Mesendoderm (in vitro differentiated cells): Measurements from ENCODE around the gene PDE4D.

Experiments
- DNase-seq: peaks from one replicate; pipeline ENCODE4 v3.0.0; 2013
- H2AK5ac ChIP-seq: 2 replicates; pipeline ENCODE4 v1.6.1; 2013; ENCODE audit warnings: low read length, inconsistent platforms
- H2BK120ac ChIP-seq: 2 replicates; pipeline ENCODE4 v1.6.1; 2013; ENCODE audit warnings: low read depth, mild to moderate bottlenecking, low read length, moderate library complexity, mixed read lengths
- H2BK15ac ChIP-seq: replicated peaks from 2 replicates; pipeline ENCODE4 v1.6.1; 2013; ENCODE audit warnings: low read depth, mild to moderate bottlenecking, moderate library complexity
- H2BK5ac ChIP-seq: 2 replicates; pipeline ENCODE4 v1.6.1; 2013; ENCODE audit warnings: low read length, inconsistent platforms
- H3K18ac ChIP-seq: 2 replicates; pipeline ENCODE4 v1.6.1; 2013; ENCODE audit warnings: mild to moderate bottlenecking, low read length, mixed read lengths
- H3K23ac ChIP-seq: one replicate; pipeline ENCODE4 v1.6.1; 2013; ENCODE audit warnings: low read length
- H3K27ac ChIP-seq: 2 replicates; pipeline ENCODE4 v1.5.1; 2013; ENCODE audit warnings: low read depth, mild to moderate bottlenecking, inconsistent platforms, low read length, moderate library complexity
- H3K27me3 ChIP-seq: 2 replicates; pipeline ENCODE4 v1.6.1; 2013; ENCODE audit warnings: low read length, control low read depth, mild to moderate bottlenecking, inconsistent platforms; ENCODE audit not compliant: insufficient read depth, poor library complexity
- H3K36me3 ChIP-seq: 2 replicates; pipeline ENCODE4 v1.6.1; 2013; ENCODE audit warnings: low read length, inconsistent platforms; ENCODE audit not compliant: control insufficient read depth, insufficient read depth
- H3K4ac ChIP-seq: one replicate; pipeline ENCODE4 v1.6.1; 2013; ENCODE audit warnings: low read depth, mild to moderate bottlenecking, low read length, moderate library complexity
- H3K4me1 ChIP-seq: 2 replicates; pipeline ENCODE4 v1.6.1; 2013; ENCODE audit warnings: low read depth, low read length, inconsistent platforms; ENCODE audit not compliant: control insufficient read depth
- H3K4me2 ChIP-seq: 2 replicates; pipeline ENCODE4 v1.6.1; 2013; ENCODE audit warnings: low read length
- H3K4me3 ChIP-seq: 2 replicates; pipeline ENCODE4 v1.5.1; 2013; ENCODE audit warnings: mild to moderate bottlenecking, low read length
- H3K56ac ChIP-seq: one replicate; pipeline ENCODE4 v1.6.1; 2013; ENCODE audit warnings: low read length
- H3K79me1 ChIP-seq: 2 replicates; pipeline ENCODE4 v1.6.1; 2013; ENCODE audit warnings: low read length, inconsistent platforms
- H3K79me2 ChIP-seq: 2 replicates; pipeline ENCODE4 v1.6.1; 2013; ENCODE audit warnings: mild to moderate bottlenecking, low read length; ENCODE audit not compliant: control insufficient read depth, insufficient read depth
- H3K9ac ChIP-seq: 2 replicates; pipeline ENCODE4 v1.6.1; 2013; ENCODE audit warnings: low read length, inconsistent platforms
- H4K5ac ChIP-seq: one replicate; pipeline ENCODE4 v1.6.1; 2013; ENCODE audit warnings: low read length
- H4K8ac ChIP-seq: one replicate; pipeline ENCODE4 v1.6.1; 2013; ENCODE audit warnings: low read depth, mild to moderate bottlenecking, control low read depth, low read length, moderate library complexity
- WGBS: extraction: QIAGEN DNeasy Blood & Tissue Kit; methylation state at CpG from one replicate; pipeline ENCODE4 v1.1.7; 2013; ENCODE audit warnings: low lambda C conversion rate, missing lambda C conversion rate; ENCODE audit not compliant: insufficient coverage; ENCODE audit errors: extremely low coverage; 5-methylcytosine and 5-hydroxymethylcytosine counted together

PDE4D gene

GRCh38 chr5:59035681-59036080, 857.8 kb downstream of the PDE4D start:
- Histone ChIP-seq H3K36me3 (no peaks in the 10 kb centered on the region), H3K27me3 (no peaks in the 10 kb centered on the region), H2BK15ac (no peak overlapping the region), H3K4me3 (no peak overlapping the region), H3K4me1 (no peaks in the 10 kb centered on the region), H3K18ac (no peak overlapping the region), H3K23ac (no peak overlapping the region), H3K27ac (no peak overlapping the region), H3K4me2 (no peak overlapping the region), H3K79me2 (peaks cover 2% of the 10 kb centered on the region), H2BK5ac (no peak overlapping the region), H2AK5ac (no peak overlapping the region), H3K4ac (no peak overlapping the region), H3K56ac (no peak overlapping the region), H3K9ac (no peak overlapping the region), H4K8ac (no peak overlapping the region), H4K5ac (no peak overlapping the region), H2BK120ac (no peak overlapping the region), H3K79me1 (no peaks in the 10 kb centered on the region)
- no peak for DNase-seq

GRCh38 chr5:59034498-59035186, 858.9 kb downstream of the PDE4D start:
- no peak overlapping the region for H3K56ac ChIP-seq
- H3K4me2 ChIP-seq = no peak overlapping the region
- H3K4ac ChIP-seq = no peak overlapping the region
- H3K23ac ChIP-seq = no peak overlapping the region
- no peak overlapping the region for H3K4me3 ChIP-seq
- no peak overlapping the region for H2BK5ac ChIP-seq
- no peak overlapping the region for H4K5ac ChIP-seq
- H2BK120ac ChIP-seq = no peak overlapping the region
- H3K79me1 ChIP-seq = no peaks in the 10 kb centered on the region
- H3K18ac ChIP-seq = no peak overlapping the region
- H2BK15ac ChIP-seq = no peak overlapping the region
- no peak overlapping the region for H3K27ac ChIP-seq
- DNase-seq = peak; percentile 56
- H3K27me3 ChIP-seq = no peaks in the 10 kb centered on the region
- H3K36me3 ChIP-seq = no peaks in the 10 kb centered on the region
- H3K9ac ChIP-seq = no peak overlapping the region
- no peak overlapping the region for H4K8ac ChIP-seq
- H3K4me1 ChIP-seq = no peaks in the 10 kb centered on the region
- H2AK5ac ChIP-seq = no peak overlapping the region
- H3K79me2 ChIP-seq = peaks cover 2% of the 10 kb centered on the region
- WGBS = no CpG with 5 or more reads among the region's 3 CpGs

- Histone ChIP-seq H4K5ac (no peak overlapping the region), H3K79me1 (no peaks in the 10 kb centered on the region), H3K9ac (no peak overlapping the region), H3K18ac (no peak overlapping the region), H2BK120ac (no peak overlapping the region), H3K36me3 (no peaks in the 10 kb centered on the region), H4K8ac (no peak overlapping the region), H3K56ac (no peak overlapping the region), H3K4ac (no peak overlapping the region), H3K4me2 (no peak overlapping the region), H2BK5ac (no peak overlapping the region), H3K23ac (no peak overlapping the region), H2BK15ac (no peak overlapping the region), H3K4me1 (no peaks in the 10 kb centered on the region), H3K27me3 (no peaks in the 10 kb centered on the region), H3K79me2 (peaks cover 2% of the 10 kb centered on the region), H3K27ac (no peak overlapping the region), H2AK5ac (no peak overlapping the region), H3K4me3 (no peak overlapping the region)
- no peak for DNase-seq
- WGBS = no CpG with 5 or more reads among the region's 6 CpGs
Measured at GRCh38 chr5:59027145-59027907, 866.2 kb downstream of the PDE4D start.

- DNase-seq = no peak
- no peak overlapping the region for H3K27ac ChIP-seq
- WGBS = no CpG with 5 or more reads among the region's 1 CpG
Measured at GRCh38 chr5:59025734-59026133, 867.8 kb downstream of the PDE4D start.

DNA sequence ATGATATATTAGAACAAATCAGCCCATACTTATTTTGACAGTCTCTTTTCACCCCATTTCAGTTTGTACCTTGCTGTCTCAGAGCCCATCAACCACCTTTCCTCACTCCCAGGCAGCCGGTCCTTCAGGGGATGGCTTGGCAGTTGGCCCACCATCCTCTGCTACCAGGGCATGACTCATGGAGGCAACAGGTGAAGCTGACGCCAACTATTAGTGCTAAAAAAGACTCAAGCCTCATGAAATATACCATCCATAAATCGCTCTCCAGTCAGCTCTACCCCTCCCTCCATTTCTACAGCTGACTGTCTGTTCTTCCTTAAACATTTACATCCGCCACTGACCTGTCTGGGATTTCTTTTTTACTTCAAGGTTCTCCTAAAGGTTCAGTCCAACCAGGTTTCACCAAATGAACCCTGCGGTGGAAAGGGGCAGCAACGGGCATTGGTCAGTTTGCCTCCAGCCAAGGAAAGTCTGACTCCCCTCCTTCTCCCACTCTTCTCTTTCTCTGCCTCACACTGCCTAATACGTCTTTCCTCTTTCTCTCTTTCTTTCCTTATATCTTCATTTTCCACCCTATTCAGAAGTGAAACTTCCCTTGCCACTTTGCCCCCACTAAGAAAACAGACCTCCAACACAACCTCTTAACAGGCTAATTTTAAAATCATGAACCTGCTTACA, 871.5 kb downstream of the PDE4D start:
- 100% methylated on average over 1 of the region's 7 CpGs for WGBS
- H2BK5ac ChIP-seq = no peak overlapping the region
- no peak overlapping the region for H3K4ac ChIP-seq
- H3K18ac ChIP-seq = no peak overlapping the region
- no peaks in the 10 kb centered on the region for H3K36me3 ChIP-seq
- H3K9ac ChIP-seq = no peak overlapping the region
- H3K4me2 ChIP-seq = no peak overlapping the region
- no peak for DNase-seq
- no peaks in the 10 kb centered on the region for H3K27me3 ChIP-seq
- H3K56ac ChIP-seq = no peak overlapping the region
- H4K5ac ChIP-seq = no peak overlapping the region
- no peak overlapping the region for H2BK120ac ChIP-seq
- no peak overlapping the region for H2AK5ac ChIP-seq
- no peak overlapping the region for H4K8ac ChIP-seq
- no peak overlapping the region for H3K27ac ChIP-seq
- no peak overlapping the region for H3K23ac ChIP-seq
- no peaks in the 10 kb centered on the region for H3K4me1 ChIP-seq
- H3K79me1 ChIP-seq = no peaks in the 10 kb centered on the region
- no peak overlapping the region for H2BK15ac ChIP-seq
- no peak overlapping the region for H3K4me3 ChIP-seq
- no peaks in the 10 kb centered on the region for H3K79me2 ChIP-seq

More at GRCh38 chr5:59025734-59026133, 867.8 kb downstream of the PDE4D start:
- H3K79me1 ChIP-seq = no peaks in the 10 kb centered on the region
- H4K5ac ChIP-seq = no peak overlapping the region
- H3K56ac ChIP-seq = no peak overlapping the region
- H3K4me1 ChIP-seq = no peaks in the 10 kb centered on the region
- no peaks in the 10 kb centered on the region for H3K79me2 ChIP-seq
- H3K4me2 ChIP-seq = no peak overlapping the region
- H3K23ac ChIP-seq = no peak overlapping the region
- H3K9ac ChIP-seq = no peak overlapping the region
- H2AK5ac ChIP-seq = no peak overlapping the region
- H3K18ac ChIP-seq = no peak overlapping the region
- H2BK120ac ChIP-seq = no peak overlapping the region
- H2BK15ac ChIP-seq = no peak overlapping the region
- H3K36me3 ChIP-seq = no peaks in the 10 kb centered on the region
- H3K4me3 ChIP-seq = no peak overlapping the region
- H3K4ac ChIP-seq = no peak overlapping the region
- no peaks in the 10 kb centered on the region for H3K27me3 ChIP-seq
- H2BK5ac ChIP-seq = no peak overlapping the region
- no peak overlapping the region for H4K8ac ChIP-seq
